NCI-H526 (cell line): ENCODE results near the gene ABRAXAS1.

Experiments
- DNase-seq, 2 experiments: peaks; one replicate each; lab custom pipeline; 2025; lab: John Stamatoyannopoulos, UW

Gene ABRAXAS1

DNA sequence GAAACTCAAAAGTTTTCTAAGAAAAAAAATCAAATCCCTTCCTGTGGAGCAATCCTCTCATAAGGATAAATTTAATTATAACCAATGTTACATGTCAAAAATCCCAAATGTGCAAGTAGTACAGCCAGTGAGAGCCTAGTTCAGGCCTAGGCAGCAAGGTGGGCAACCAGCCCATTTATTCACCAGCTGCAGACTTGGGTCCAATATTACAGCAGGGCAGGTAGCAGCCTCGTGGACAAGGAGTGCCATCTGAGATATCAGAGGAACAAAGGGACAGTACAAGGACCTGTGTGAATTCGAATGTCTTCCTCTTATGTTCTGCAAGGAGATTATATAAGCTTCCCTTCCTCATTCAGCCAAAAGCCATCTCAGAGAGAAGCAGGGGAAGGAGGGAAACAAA is 35.9 kb downstream of the ABRAXAS1 start:
- no peak for DNase-seq

DNA sequence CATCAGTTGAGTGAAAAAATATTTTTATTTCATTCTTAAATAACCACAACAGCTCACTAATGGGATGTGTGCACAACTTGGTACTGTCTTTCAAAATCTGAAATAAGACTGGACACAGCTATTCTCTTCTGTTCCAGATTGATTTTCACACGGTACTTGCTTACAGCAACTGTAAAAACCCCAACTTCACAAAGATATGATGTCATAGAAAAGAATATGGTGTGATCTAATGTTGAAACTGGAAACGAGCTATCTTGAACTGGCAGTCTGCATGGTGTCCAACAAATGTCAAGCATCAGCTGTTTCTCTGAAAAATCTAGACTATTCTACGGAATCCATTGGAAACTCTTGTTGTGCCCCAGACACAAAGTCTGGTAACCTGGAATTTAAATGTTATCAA is 44.0 kb downstream of the ABRAXAS1 start:
- no peak for DNase-seq

DNA sequence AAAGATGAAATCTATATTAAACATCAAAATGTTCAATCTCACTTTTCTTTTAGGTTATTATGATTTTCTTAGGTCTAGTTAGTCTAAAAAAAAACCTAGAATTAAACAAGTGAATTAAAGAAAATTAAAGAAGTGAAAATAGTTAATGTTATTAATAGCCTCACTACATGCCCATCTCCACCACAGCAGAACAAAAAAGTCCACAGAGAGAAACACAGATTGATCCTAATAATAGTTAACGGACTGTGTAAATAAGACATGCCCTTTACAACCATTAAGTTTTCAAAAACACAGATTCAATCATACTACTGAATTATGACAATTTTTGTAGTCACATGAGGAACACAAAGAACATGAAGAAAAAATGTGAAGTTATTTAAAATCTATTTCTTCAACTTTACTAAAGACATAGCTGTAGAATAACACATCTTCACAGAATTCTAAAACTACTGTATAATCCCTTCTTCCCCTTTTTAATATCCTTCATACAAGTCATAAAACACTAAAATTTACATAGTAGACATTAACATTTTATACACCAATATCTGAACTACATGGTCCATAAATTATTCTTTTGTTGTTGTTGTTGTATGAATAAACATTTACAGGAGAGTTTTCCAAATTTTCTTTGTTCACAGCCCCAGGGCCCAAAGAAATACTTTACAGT is 44.6 kb downstream of the ABRAXAS1 start:
- no peak for DNase-seq

DNA sequence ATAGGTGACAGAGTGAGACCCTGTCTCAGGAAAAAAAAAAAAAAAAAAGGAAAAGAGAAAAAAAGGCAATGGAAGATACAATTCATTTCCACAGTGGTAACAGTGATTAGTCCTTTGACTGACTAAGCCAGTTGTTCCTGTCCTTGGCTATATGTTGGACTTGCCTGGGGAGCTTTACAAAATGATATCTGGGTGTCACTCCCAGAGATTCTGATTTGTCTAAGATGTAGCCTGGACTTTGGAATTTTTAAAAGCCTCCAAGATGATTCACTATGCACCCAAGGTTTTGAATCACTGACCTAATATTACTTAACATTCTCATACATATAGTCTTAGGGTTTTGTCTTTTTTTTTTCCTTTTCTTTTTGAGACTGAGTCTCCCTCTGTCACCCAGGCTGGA is 46.2 kb downstream of the ABRAXAS1 start:
- no peak for DNase-seq

DNA sequence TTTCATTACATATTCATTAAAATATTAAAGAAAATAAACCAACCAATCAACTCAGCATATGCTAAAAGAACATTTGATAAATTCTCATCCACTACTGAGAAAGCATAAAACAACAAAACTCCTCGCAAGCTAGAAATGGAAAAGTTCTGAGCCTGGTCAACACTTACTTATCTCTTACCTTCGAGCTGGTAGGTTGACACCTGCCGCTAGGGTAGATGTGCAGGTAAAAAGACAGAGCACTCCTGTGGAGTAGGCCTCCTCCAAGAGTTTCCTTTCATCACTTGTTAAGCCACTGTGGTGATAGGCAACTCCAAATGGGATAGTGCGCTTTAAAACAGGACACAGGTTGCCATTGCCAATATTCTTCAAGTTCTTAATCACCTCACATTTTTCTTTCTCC is 48.2 kb downstream of the ABRAXAS1 start:
- DNase-seq, result no peak

DNA sequence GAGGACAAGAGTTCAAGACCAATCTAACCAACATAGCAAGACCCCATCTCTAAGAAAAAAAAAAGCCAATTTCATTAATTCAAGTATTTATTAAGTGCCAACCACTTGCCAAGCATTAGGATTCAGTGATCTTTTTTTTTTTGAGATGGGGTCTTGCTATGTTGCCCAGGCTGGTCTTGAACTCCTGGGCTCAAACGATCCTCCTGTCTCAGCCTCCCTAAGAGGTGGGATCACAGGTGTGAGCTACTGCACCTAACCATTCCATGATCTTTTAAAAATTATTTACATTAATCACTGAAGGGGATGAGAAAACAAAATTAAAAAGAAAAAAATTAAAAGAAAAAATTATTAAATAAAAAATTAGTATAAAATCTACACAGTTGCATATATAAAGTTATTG is 53.7 kb downstream of the ABRAXAS1 start:
- no peak for DNase-seq

DNA sequence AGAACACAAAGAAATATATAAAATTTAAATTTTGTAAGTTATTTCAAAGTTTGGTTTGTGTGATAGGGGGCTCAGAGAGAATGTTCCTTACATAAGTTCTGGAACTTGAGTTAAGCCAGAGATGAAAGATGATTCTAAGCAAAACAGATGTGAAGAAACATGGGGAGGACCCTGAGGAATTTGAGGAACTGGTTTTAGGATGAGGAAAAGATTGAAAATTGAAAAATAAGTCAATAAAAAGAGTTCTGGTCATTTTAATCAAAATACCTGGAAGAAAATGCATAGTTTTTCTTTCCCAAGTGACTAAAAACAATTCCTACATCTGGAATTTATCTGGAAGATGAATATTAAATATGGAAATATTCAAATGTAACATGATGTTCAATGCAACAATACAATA is 66.7 kb downstream of the ABRAXAS1 start:
- no peak for DNase-seq

DNA sequence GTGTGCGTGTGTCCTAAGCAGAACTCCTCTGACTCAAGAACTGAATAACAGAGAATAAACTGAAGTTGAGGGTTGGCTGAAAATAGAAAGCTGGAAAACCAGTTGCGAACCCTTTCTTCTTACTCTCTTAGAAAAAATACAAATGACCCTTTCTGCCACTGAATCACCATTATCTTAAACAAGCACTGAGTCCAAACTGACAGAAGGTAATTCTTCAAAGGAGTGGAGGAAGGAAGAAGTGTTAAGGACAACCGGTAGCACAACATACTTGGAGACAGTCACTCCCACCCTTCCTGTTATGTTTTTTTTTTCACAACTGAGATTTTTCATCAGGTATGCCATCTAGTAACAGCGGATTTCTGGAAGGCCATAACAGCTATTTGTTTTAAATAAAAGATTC is 67.3 kb downstream of the ABRAXAS1 start:
- no peak for DNase-seq

DNA sequence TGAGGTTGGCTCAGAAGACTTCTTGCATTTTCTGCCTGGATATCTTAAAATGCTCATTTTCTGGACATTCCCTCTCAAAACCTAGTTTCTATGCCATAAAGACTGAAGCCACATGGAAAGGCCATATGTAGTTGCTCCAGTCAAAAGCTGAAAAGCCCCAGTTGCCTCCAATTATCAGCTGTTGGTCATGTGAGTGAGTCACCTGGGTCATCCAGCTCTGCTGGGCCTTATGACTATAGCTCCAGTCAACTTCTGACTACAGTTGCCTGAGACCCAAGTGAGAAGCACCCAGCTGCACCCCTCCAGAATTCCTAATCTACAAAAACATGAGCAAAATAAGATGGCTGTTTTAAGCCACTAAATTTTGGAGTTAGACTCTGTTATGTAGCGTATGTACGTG is 71.2 kb downstream of the ABRAXAS1 start:
- DNase-seq, result no peak
